Right renal pelvis (tissue), 4 donors: Measurements from ENCODE around the gene CFAP77. TPM values are rescaled to one million over a fixed set of nuclear protein-coding genes. Genes with fewer than 3 reads are reported as not detected.
"Not testable (repeated sequence)": the region's sequence is repeated elsewhere in the genome, so short reads cannot be mapped to it uniquely, and the experiment has no call there.

Source experiments
- DNase-seq, 4 donors: peaks; one replicate each; pipeline ENCODE4 v3.0.0-alpha.2; 2013; ENCODE audit warnings: low read depth in 4 of 4, low spot score in 3 of 4, missing footprints in 1 of 4
- polyA plus RNA-seq, 4 donors: library from polyadenylated mRNA; unstranded; fragments of 120-200 nt; gene quantifications; one replicate each; pipeline ENCODE4 v1.2.1, GENCODE V29; 2013; ENCODE audit not compliant: insufficient read length in 4 of 4

The CFAP77 gene
- polyA plus RNA-seq = 1 to 10 TPM in 1 of 4 donors, under 1 TPM in 3; 0.79 to 2.0 (median 0.91) TPM

DNA sequence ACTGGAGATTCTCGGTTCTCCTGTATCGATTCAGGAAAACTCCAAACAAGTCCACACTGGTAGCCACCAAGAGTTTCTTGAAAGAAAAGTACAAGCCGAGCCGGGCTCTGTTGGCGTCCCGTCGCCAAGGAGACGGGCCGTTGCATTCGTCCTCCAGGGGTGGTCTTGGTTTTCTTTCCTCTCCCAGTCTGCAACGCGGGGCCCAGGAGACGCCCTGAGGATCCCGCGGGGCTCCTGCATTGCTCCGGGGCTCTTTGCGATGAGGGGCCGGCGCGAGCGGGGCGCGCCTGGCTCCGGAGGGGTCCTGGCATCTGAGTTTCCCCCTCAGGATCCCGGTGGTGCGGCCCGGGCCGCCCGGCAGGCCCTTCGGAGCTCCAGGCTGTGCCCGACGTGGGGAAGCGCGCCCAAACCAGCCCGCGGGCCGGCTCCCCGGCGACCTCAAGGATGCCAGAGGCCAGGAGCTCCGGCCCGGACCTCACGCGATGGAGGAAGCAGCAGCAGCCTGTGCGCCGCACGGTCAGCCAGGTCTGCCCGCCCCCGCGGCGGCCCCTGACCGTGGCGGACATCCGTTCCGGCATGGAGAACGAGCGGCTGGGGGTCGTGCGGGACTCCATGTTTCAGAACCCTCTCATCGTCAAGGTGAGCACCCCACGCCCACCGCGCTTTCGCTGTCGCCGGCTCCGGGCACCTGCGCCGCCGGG, at the start of gene CFAP77:
Gene CFAP77 (plus strand): TSS at position 384 of the 701 bp plus-strand sequence. CDS start 61 bp downstream, at position 445.
- DNase-seq = no peak

GRCh38 chr9:132364068-132364467, 45.9 kb upstream of the CFAP77 start:
- no peak for DNase-seq

DNA sequence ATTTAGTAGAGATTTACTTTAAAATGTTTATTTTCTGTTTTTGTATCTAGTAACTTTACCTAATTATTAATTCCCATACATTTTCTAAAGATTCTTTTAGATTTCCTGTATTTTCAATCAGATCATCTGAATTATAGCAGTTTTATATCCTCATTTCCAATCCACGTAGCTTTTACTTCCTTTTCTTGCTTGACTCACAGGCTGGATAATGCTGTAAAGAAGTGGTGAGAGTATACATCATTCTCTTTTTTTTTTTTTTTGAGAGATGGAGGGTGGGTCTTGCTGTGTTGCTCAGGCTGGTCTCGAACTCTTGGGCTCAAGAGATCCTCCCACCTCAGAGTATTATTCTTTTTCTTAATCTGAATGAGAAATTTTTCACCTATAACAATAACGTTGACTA, 44.0 kb upstream of the CFAP77 start:
- DNase-seq = no peak

DNA sequence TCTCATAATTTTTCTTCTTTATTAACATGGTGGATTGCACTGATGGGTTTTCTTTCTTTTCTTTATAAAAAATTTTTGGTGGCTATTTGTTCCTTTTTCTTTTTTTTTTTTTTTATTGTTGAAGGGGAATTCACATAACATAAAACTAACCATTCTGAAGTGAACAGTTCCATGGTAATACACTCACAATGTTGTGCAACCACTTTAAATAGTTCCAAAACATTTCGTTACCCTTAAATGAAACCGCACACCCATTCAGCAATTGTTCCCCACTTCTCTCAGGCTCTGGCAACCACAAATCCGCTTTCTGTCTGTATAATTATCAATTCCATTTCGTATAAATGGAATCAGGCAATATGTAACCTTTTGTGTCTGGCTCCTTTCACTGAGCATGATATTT, 43.5 kb upstream of the CFAP77 start:
- DNase-seq = no peak

DNA sequence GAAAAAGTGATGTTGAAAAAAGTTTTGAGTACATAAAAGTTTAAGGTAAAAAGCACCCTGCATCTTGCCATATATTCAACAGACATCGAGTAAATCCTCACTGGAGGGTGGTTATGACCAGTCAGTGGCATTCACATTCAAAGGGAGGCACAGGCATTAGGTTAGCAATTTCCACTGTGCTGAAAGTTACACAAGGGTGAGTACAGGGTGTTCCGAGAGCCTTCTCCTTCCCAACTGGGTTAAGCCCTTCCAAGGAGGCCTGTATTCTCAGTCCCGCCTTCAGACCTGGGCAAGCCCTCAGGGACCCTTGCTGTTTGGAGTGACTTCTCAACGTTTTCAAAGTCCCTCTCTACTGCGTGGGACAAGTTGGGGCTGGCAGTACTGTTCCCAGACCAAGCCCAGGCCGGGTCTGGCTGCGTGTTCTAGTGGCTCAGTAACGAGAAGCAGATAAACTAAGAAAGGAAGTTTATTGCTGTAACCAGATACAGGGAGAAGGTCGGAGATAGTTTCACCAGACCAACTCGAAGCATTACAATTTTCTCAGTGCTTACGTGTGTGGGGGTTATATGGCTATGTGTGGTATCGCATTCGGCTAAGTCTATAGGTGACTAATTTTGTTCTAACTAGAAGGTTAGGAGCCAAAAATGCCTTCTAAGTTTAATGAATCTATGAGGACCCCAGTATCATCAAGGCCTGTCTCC, 42.2 kb upstream of the CFAP77 start:
- DNase-seq = no peak

DNA sequence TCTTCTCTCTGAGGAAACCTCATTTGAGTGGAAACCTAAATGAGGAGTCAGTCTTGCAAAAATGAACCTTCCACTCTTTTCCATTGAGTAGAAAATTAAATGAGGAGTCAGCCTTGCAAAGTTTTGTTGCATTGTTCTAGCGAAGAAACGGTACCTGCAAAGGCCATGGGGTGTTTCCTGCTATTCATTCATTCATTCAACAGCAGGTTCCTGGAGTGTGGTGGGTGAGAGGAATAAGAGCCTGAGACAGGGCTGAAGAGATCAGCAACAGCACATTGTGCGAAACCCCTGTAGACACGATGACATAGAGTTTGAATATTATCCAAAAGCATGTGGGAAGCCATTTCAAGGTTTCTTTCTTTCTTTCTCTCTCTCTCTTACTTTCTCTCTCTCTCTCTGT, 40.6 kb upstream of the CFAP77 start:
- DNase-seq = no peak

DNA sequence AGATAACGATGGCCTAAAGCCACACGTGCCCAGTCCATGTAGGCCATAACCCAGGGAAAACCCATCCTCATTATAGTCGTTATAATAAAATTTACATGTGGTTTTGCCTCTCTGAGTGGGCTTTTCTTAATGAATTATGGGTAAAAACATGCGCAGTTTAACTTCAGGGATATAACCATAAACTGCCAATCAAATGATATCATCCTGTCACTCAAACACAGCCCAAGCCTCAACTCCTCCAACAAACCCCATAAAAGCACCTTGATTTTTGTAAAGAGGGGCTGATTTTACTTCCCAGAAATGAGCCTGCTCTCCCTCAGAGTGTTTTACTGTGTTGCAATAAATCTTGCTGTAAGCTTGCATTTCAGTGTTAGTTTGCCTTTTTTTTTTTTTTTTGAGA, 39.4 kb upstream of the CFAP77 start:
- DNase-seq = no peak

GRCh38 chr9:132372177-132373095, 37.6 kb upstream of the CFAP77 start:
- no peak for DNase-seq

DNA sequence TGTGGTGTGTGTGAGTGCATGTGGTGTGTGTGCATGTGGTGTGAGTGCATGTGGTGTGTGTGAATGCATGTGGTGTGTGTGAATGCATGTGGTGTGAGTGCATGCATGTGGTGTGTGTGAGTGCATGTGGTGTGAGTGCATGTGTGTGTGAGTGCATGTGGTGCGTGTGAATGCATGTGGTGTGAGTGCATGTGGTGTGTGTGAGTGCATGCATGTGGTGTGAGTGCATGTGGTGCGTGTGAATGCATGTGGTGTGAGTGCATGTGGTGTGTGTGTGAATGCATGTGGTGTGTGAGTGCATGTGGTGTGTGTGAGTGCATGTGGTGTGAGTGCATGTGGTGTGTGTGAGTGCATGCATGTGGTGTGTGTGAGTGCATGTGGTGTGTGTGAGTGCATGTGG, 32.2 kb upstream of the CFAP77 start:
- DNase-seq = not testable (repeated sequence)

DNA sequence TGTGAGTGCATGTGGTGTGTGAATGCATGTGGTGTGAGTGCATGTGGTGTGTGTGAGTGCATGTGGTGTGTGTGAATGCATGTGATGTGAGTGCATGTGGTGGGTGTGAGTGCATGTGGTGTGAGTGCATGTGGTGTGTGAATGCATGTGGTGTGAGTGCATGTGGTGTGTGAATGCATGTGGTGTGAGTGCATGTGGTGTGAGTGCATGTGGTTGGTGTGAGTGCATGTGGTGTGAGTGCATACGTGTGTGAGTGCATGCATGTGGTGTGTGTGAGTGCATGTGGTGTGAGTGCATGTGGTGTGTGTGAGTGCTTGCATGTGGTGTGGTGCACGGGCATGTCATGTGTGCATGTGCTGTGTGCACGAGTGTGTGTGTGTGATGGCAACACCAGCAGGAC, 31.6 kb upstream of the CFAP77 start:
- DNase-seq = not testable (repeated sequence)

- DNase-seq = no peak
Measured at GRCh38 chr9:132381966-132382541, 28.0 kb upstream of the CFAP77 start.

- DNase-seq = no peak
Measured at GRCh38 chr9:132383462-132383883, 26.5 kb upstream of the CFAP77 start.

- no peak for DNase-seq
Measured at GRCh38 chr9:132384376-132384775, 25.6 kb upstream of the CFAP77 start.

DNA sequence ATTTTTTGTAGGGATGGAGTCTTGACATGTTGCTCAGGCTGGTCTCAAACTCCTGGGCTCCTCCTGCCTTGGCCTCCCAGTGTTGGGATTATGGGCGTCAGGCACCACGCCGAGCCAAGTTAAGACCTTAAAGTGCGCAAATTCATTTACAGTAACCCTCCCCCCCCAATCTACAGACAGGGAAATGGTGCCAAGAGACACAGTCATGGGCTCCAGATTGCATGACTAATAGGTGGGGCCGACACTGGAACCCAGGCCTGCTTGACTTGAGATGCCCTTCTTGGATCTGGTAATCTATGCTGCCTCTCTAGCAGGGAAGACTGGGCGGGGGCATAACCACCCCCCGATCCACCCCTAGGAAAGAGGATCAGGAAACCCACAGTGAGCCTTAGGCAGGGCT, 22.9 kb upstream of the CFAP77 start:
- DNase-seq = no peak

DNA sequence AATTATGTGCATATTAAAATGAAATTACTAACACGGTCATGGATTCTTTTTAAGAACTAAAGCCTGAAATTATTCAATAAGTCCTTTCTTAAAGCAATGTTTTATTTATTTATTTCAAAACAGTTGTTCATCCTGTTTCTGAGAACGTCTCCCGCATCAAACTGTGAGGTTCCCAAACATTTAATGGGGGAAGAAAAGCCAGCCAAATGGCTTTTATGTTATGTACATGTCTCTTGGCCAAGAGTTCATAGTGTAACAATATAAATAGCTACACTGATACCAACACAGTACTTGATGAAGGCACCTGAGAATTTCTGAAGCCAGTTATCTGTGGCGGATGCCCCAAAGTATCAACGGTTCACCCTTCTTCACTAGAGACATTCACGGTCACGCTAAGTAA, 19.0 kb upstream of the CFAP77 start:
- DNase-seq = no peak

- no peak for DNase-seq
Measured at GRCh38 chr9:132391449-132391848, 18.6 kb upstream of the CFAP77 start.

GRCh38 chr9:132395560-132395959, 14.5 kb upstream of the CFAP77 start:
- no peak for DNase-seq

- no peak for DNase-seq
Measured at GRCh38 chr9:132401824-132402223, 8.2 kb upstream of the CFAP77 start.

GRCh38 chr9:132404228-132404881, 5.7 kb upstream of the CFAP77 start:
- DNase-seq = no peak

DNA sequence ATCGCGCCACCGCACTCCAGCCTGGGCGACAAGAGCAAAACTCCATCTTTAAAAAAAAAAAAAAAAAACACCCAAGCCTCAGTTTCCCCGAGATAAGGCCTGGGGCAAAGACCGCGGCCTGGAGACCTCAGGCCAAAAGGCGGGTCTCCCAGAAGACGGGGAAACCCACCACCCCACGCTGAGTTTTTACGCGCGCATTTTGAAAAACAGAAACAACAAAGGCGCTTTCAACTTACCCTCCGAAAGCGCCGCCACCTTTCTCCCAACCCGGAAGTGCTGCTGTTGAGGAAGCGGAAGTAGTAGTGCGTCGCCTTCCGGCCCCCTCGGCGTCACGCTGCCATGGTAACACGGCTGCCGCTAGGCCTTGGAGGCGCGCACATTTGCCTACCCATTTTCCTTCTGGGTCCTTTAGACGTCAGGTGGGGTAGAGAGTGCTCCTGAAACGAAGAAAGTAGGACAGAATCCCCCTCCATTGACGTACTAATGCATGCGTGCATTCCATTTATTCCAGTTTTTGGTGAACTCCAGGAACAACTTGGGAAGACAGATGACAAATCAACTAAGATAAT, 3.4 kb upstream of the CFAP77 start, which contains the start of gene TTF1:
Gene TTF1 (minus strand): TSS at position 287 of the 569 bp plus-strand sequence. CDS start 4,019 bp downstream, outside the sequence.
- peak; percentile 76 to 83 (median 79) for DNase-seq
